K562 (cell line): Measurements from ENCODE around the gene LDAF1. TPM values are rescaled to one million over a fixed set of nuclear protein-coding genes. Genes with fewer than 3 reads are reported as not detected.

Experiments
- ATAC-seq: fragments of 200-7000 bp; cut with Tn5 transposase; 3 replicates; pipeline ENCODE4 v1.9.1; 2020; ENCODE audit warnings: moderate library complexity
- BruUV-seq: library from RNA; stranded (reverse); fragments of 400-500 nt; replicated peaks from 2 replicates; lab custom pipeline; 2021; lab: Mats Ljungman, UMichigan
- CTCF ChIA-PET: fragments of 300-600 bp; formaldehyde crosslinking; extraction: SDS; loops from one replicate; lab custom pipeline; 2021; ENCODE audit warnings: low intra/inter-chr PET ratio; lab: Yijun Ruan, JAX
- POLR2A ChIA-PET: fragments of 300-600, 350-650 bp; sonication (Branson Sonifier 250); formaldehyde crosslinking; extraction: SDS; loops from one replicate; lab custom pipeline; 2021; ENCODE audit warnings: antibody characterized with exemption, inconsistent platforms; lab: Yijun Ruan, JAX
- DNase-seq, 4 experiments: peaks; one replicate each; pipeline versions ENCODE4 v3.0.0 to v3.0.0-alpha.2; 2011 to 2018; ENCODE audit warnings: low spot score in 3 of 4, mixed read lengths in 3 of 4; ENCODE audit errors: extremely low read depth in 1 of 4
- FAIRE-seq: peaks from 2 replicates; lab custom pipeline; 2011; peaks lifted over from hg19 to GRCh38; lab: Jason Lieb, UNC
- H2AFZ ChIP-seq: 2 replicates; pipeline ENCODE4 v1.6.0; 2011; ENCODE audit warnings: low read depth, low read length, control low read depth, inconsistent platforms
- H3K27ac ChIP-seq: fragments of 200-600 bp; 3 replicates; pipeline ENCODE4 v1.8.0; 2011; ENCODE audit warnings: low read depth, mild to moderate bottlenecking, control low read depth, inconsistent platforms, low read length, moderate library complexity, mixed read lengths; ENCODE audit errors: extremely low read depth
- H3K27me3 ChIP-seq, 2 experiments: fragments of 300-600 bp in 1 of 2; 2 replicates in 1 of 2; 3 replicates in 1 of 2; pipeline versions ENCODE4 v1.6.0 to v1.8.0; 2011; ENCODE audit warnings: inconsistent platforms in 2 of 2, low read length in 2 of 2, mild to moderate bottlenecking in 1 of 2, mixed read lengths in 1 of 2, moderate library complexity in 1 of 2; ENCODE audit not compliant: control insufficient read depth in 2 of 2, insufficient read depth in 2 of 2
- H3K36me3 ChIP-seq: fragments of 300-600 bp; 3 replicates; pipeline ENCODE4 v1.8.0; 2011; ENCODE audit warnings: mild to moderate bottlenecking, low read length, inconsistent platforms; ENCODE audit not compliant: control insufficient read depth, insufficient read depth
- H3K4me1 ChIP-seq, 2 experiments: fragments of 200-600 bp in 1 of 2; replicated peaks in 1 of 2; 2 replicates in 1 of 2; 3 replicates in 1 of 2; pipeline versions ENCODE4 v1.5.1 to v1.8.0; 2011; ENCODE audit warnings: inconsistent platforms in 2 of 2, low read length in 2 of 2, mild to moderate bottlenecking in 1 of 2, mixed read lengths in 1 of 2, moderate library complexity in 1 of 2; ENCODE audit not compliant: control insufficient read depth in 2 of 2, insufficient read depth in 2 of 2
- H3K4me2 ChIP-seq: 2 replicates; pipeline ENCODE4 v1.6.1; 2011; ENCODE audit warnings: low read length, control low read depth, inconsistent platforms, mixed read lengths; ENCODE audit not compliant: insufficient read depth
- H3K4me3 ChIP-seq: fragments of 200-600 bp; sonication (generic), shearing (Covaris generic); 2 replicates; pipeline ENCODE4 v1.5.1; 2016; ENCODE audit warnings: control low read depth, inconsistent platforms
- H3K79me2 ChIP-seq: fragments of 200-600 bp; 3 replicates; pipeline ENCODE4 v1.8.0; 2011; ENCODE audit warnings: low read length, inconsistent platforms; ENCODE audit not compliant: control insufficient read depth, insufficient read depth
- H3K9ac ChIP-seq, 2 experiments: 2 replicates each; pipeline versions ENCODE4 v1.6.0 to v1.6.1; 2011; ENCODE audit warnings: low read depth in 2 of 2, low read length in 2 of 2, control low read depth in 1 of 2, inconsistent platforms in 1 of 2, mild to moderate bottlenecking in 1 of 2, mixed read lengths in 1 of 2; ENCODE audit not compliant: insufficient read depth in 1 of 2
- H3K9me1 ChIP-seq: one replicate; pipeline ENCODE4 v1.6.0; 2011; ENCODE audit warnings: inconsistent platforms, mild to moderate bottlenecking, low read length, moderate library complexity; ENCODE audit not compliant: control insufficient read depth, insufficient read depth
- H3K9me3 ChIP-seq: replicated peaks from 2 replicates; pipeline ENCODE4 v1.5.1; 2011; ENCODE audit warnings: low read depth, low read length, inconsistent platforms; ENCODE audit not compliant: control insufficient read depth, insufficient read depth
- H4K20me1 ChIP-seq: replicated peaks from 2 replicates; pipeline ENCODE4 v1.6.1; 2011; ENCODE audit warnings: low read length, inconsistent platforms, mixed read lengths; ENCODE audit not compliant: control insufficient read depth, insufficient read depth
- CREBBP ChIP-seq: IDR thresholded peaks from one replicate; pipeline ENCODE4 v1.6.1; 2012; ENCODE audit warnings: low read depth, mild to moderate bottlenecking, control low read depth, inconsistent platforms, low read length
- CREM ChIP-seq: IDR thresholded peaks from 2 replicates; pipeline ENCODE4 v1.6.1; 2014; ENCODE audit warnings: antibody characterized with exemption, low read depth
- GABPB2 ChIP-seq: fragments of 250-450 bp; sonication (Bioruptor Pico); conservative IDR thresholded peaks from 2 replicates; pipeline ENCODE4 v1.5.1; 2021; ENCODE audit warnings: mild to moderate bottlenecking
- ID3 ChIP-seq, 2 experiments: fragments of 250-450 bp in 1 of 2; fragments of 450-650 bp in 1 of 2; sonication (Bioruptor Pico) in 1 of 2; IDR thresholded peaks; 2 replicates each; pipeline versions ENCODE4 v1.6.1 to v1.8.0; 2016 to 2021; ENCODE audit warnings: mild to moderate bottlenecking in 2 of 2, moderate library complexity in 2 of 2, missing compliant biosample characterization in 1 of 2, missing genetic modification characterization in 1 of 2
- KAT8 ChIP-seq: fragments of 450-650 bp; IDR thresholded peaks from 2 replicates; pipeline ENCODE4 v1.6.1; 2016; ENCODE audit warnings: low read depth, mild to moderate bottlenecking
- PBX2 ChIP-seq, 2 experiments: IDR thresholded peaks in 1 of 2; conservative IDR thresholded peaks in 1 of 2; 2 replicates each; pipeline ENCODE4 v1.6.1; 2016; ENCODE audit warnings: low read depth in 2 of 2, mild to moderate bottlenecking in 1 of 2, missing compliant biosample characterization in 1 of 2, missing genetic modification characterization in 1 of 2, moderate library complexity in 1 of 2
- RB1 ChIP-seq: fragments of 450-650 bp; IDR thresholded peaks from 2 replicates; pipeline ENCODE4 v1.6.1; 2017; ENCODE audit warnings: low read depth, mild to moderate bottlenecking
- RBM34 ChIP-seq: fragments of 200-400 bp; formaldehyde crosslinking; IDR thresholded peaks from 2 replicates; pipeline ENCODE4 v1.6.1; 2018; ENCODE audit warnings: low read length, borderline replicate concordance; ENCODE audit not compliant: insufficient read depth
- RFX7 ChIP-seq: fragments of 250-450 bp; sonication (Bioruptor Pico); IDR thresholded peaks from 2 replicates; pipeline ENCODE4 v1.5.1; 2021; ENCODE audit warnings: mild to moderate bottlenecking
- ZFP30 ChIP-seq: fragments of 250-450 bp; sonication (Bioruptor Pico); IDR thresholded peaks from 2 replicates; pipeline ENCODE4 v1.8.0; 2022; ENCODE audit warnings: moderate library complexity, mild to moderate bottlenecking, inconsistent platforms, borderline replicate concordance
- ZNF263 ChIP-seq: sonication (generic); formaldehyde crosslinking; IDR thresholded peaks from 2 replicates; pipeline ENCODE4 v1.8.0; 2022; ENCODE audit warnings: mild to moderate bottlenecking, missing genetic modification reagents, borderline replicate concordance
- ZNF561 ChIP-seq: fragments of 450-650 bp; formaldehyde crosslinking; conservative IDR thresholded peaks from 2 replicates; pipeline ENCODE4 v1.4.0; 2020; ENCODE audit warnings: mild to moderate bottlenecking, moderate library complexity
- in situ Hi-C: fragments of 300-500 bp; cut with MboI; formaldehyde crosslinking; loops from 4 replicates; pipeline ENCODE4 v1.15.0; 2018; ENCODE audit warnings: inconsistent platforms, mixed read lengths
- intact Hi-C: fragments of 100-400 bp; cut with micrococcal nuclease; formaldehyde crosslinking; loops from 2 replicates; pipeline ENCODE4 v1.14.2; 2022
- polyA plus RNA-seq, 8 experiments: library from polyadenylated mRNA; depleted of rRNA in 4 of 8; stranded (reverse) in 5 of 8; unstranded in 3 of 8; fragments of >200 nt; fragmentation: Nextera tagmentation in 2 of 8; fragmentation: Illumina TruSeq in 1 of 8; extraction: Ambion mirVana in 2 of 8; extraction: Trizol in 1 of 8; gene quantifications; 2 replicates each; pipeline versions ENCODE4 v1.2.1 to v1.2.3, GENCODE V29; 2011 to 2014; ENCODE audit warnings: inconsistent platforms in 1 of 8, missing spikeins in 1 of 8
- total RNA-seq, 7 experiments: library from RNA; depleted of rRNA in 6 of 7; stranded (reverse); fragments of >200 nt in 6 of 7; fragmentation: Illumina TruSeq in 2 of 7; extraction: Trizol in 2 of 7; gene quantifications; 2 replicates each; pipeline versions ENCODE4 v1.2.1 to v1.2.3, GENCODE V29; 2011 to 2021; ENCODE audit warnings: low replicate concordance in 1 of 7
- TF ChIP-seq, protein P1 (sequence below): fragments of 450-650 bp; formaldehyde crosslinking; conservative IDR thresholded peaks from 2 replicates; pipeline ENCODE4 v1.4.0; 2022; ENCODE audit warnings: mild to moderate bottlenecking, missing genetic modification characterization

The LDAF1 gene
- total and polyA plus RNA-seq, 9 of the 15 experiments (the other 6 are each of a cell fraction or from before 2014, with no cell fraction given), result 7.0 to 20.1 (median 12.5) TPM

DNA sequence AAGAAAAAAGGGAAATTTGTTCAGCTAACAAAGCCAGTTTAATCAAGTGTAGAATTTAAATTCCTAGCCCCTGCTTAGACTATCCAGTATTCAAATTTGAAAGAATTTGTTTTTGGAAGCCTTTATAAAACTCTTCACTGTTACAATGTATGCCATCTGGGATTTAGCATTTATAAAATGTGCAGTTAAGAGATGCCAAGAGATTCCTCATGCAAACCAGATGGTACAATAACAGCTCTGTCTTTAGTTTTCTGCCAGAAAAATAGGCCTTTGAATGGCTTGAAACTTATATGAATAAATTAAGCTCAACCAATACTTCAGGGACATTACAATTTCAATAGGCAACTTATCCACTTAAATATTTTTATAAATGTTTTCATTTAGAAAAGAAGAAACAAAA lies 68.3 kb downstream of the LDAF1 start (continued):
- TF ChIP-seq RBM34 (no peak), GABPB2 (CRISPR knock-in tag) (no peak), CREBBP (no peak), RB1 (no peak), CREM (no peak)
- TF ChIP-seq, all 486 proteins: peak for 0

GRCh38 chr16:21227866-21228265 lies 69.4 kb downstream of the LDAF1 start:
- H3K4me1 ChIP-seq, result peaks cover 3 to 7% of the 10 kb centered on the region in 2 experiments; a peak in 2 of 5 replicates
- intact Hi-C loops, result loop anchor here (5.0 kb wide), 1 partner anchor 49 kb away; the partner anchor contains the start of gene CRYM
- H3K27me3 ChIP-seq, result peaks cover 2 to 5% of the 10 kb centered on the region in 2 experiments; a peak in 4 of 5 replicates
- H3K36me3 ChIP-seq, result no peaks in the 10 kb centered on the region
- H3K9me1 ChIP-seq, result no peaks in the 10 kb centered on the region
- H2AFZ ChIP-seq, result no peak overlapping the region
- H3K9me3 ChIP-seq, result no peaks in the 10 kb centered on the region
- in situ Hi-C loops, result no loop called here
- no peaks in the 10 kb centered on the region for H3K79me2 ChIP-seq
- H3K4me3 ChIP-seq, result no peak overlapping the region
- no peak overlapping the region for H3K4me2 ChIP-seq
- FAIRE-seq, result no peak
- no peak overlapping the region for H3K9ac ChIP-seq
- no peak for TF ChIP-seq ID3 (CRISPR knock-in tag; IDR thresholded peaks at IDR 0.05)
- TF ChIP-seq ID3 (tag; IDR thresholded peaks at IDR 0.05), result no peak
- no peak for TF ChIP-seq PBX2 (CRISPR knock-in tag; IDR thresholded peaks at IDR 0.05; ENCODE audit: low read depth)
- no peak for TF ChIP-seq PBX2 (tag; conservative IDR thresholded peaks at IDR 0.05; ENCODE audit: low read depth)
- no peak for TF ChIP-seq RFX7 (CRISPR knock-in tag)
- TF ChIP-seq ZNF263 (CRISPR knock-in tag), result no peak
- TF ChIP-seq KAT8, result no peak
- TF ChIP-seq, protein P1, sequence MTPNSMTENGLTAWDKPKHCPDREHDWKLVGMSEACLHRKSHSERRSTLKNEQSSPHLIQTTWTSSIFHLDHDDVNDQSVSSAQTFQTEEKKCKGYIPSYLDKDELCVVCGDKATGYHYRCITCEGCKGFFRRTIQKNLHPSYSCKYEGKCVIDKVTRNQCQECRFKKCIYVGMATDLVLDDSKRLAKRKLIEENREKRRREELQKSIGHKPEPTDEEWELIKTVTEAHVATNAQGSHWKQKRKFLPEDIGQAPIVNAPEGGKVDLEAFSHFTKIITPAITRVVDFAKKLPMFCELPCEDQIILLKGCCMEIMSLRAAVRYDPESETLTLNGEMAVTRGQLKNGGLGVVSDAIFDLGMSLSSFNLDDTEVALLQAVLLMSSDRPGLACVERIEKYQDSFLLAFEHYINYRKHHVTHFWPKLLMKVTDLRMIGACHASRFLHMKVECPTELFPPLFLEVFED (CRISPR knock-in tag), result no peak
- TF ChIP-seq ZFP30 (CRISPR knock-in tag), result no peak
- no peak for TF ChIP-seq ZNF561 (CRISPR knock-in tag)
- BruUV-seq, result no TSS peak
- H4K20me1 ChIP-seq, result no peaks in the 10 kb centered on the region
- no peak for DNase-seq
- ChIA-PET POLR2A (interaction anchor here (1.0 kb wide), 1 partner anchor 28 kb away, joined by 4 read pairs; no protein-coding TSS in a partner anchor), CTCF (no interaction called here)
- ATAC-seq, result no peak
- H3K27ac ChIP-seq, result no peak overlapping the region
